ENCODE measurements around the gene AP2A2.

AP2A2 gene

DNA sequence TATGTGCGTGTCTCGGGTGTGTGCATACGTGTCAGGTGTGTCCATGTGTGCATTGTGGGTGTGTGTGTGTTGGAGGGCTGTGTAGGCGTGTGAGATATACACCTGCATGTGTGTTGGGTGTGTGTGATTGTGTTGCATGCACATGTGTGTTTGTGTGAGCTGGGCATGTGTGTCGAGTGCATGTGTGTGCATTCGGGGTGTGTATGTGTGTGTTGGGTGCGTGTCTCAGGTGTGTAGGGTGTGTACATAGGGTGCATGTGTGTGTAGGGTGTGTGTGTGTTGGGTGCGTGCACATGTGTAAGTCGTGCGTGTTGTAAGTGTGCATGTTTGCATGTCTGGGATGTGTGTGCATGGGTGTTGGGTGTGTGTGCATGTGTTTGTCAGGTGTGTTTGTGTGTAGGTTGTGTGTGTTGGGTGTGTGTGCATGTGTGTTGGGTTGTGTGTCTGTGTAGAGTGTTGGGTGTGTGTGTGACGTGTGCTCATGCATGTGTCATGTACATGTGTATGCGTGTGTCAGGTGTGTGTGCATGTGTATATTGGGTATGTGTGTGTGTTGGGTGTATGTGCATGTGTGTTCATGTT is 106.7 kb downstream of the AP2A2 start:
- no peak for DNase-seq

DNA sequence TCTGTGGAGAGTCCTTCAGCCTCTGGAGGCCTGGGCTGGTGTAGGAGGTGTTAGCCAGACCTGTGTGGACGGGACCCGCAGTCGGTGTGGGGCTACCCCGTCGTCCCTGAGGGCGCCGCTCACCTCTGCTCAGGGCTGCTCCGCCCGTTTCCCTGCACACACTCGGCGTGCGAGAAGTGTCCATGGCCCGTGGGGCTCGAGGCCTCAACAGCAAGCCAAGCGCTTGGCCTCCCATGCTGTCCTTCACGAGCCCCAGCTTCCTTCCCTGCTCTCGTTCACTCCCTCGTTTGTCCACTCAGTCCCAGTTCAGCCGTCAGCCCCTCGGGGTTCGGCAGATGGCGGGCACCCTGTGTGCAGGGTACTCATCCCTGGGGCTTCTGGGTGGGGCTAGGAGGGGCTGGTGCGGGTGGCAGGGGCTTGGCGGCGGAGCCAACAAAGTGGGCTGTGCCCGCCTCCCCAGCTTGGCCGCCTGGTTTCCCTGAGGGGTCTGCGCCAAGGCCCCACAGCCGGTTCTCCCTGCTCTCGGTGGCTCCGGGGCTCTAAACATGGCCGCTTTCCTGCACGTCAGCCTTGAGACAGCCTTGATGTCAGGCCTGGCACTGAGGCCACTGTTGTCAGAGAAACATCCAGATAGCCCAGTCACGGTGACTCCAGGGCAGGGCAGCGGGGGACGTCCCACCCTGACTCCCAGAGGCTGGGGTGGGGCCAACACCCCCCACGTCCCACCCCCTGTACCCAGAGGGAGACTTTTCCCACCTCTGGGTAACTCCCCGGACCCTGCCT is 107.5 kb downstream of the AP2A2 start:
- DNase-seq, result no peak

DNA sequence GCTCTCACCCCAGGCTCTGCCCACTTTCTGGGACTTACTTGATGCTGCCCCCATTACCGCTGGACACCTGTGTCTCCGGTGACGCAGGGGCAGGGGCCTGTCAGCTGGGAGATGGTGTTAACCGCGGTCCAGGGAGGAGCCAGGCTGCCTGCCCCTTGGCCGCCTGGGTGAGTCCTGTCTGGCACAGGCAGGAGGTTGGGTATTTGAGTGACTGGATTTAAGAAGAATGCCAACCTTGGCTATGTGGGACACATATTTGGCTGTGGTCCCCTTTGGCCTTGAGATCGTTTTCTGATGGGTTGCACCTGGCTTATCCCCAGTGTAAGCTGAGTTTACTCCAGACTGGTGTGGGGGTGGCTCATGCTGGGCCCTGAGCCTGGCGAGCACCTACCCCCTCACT is 108.3 kb downstream of the AP2A2 start:
- DNase-seq, result no peak

DNA sequence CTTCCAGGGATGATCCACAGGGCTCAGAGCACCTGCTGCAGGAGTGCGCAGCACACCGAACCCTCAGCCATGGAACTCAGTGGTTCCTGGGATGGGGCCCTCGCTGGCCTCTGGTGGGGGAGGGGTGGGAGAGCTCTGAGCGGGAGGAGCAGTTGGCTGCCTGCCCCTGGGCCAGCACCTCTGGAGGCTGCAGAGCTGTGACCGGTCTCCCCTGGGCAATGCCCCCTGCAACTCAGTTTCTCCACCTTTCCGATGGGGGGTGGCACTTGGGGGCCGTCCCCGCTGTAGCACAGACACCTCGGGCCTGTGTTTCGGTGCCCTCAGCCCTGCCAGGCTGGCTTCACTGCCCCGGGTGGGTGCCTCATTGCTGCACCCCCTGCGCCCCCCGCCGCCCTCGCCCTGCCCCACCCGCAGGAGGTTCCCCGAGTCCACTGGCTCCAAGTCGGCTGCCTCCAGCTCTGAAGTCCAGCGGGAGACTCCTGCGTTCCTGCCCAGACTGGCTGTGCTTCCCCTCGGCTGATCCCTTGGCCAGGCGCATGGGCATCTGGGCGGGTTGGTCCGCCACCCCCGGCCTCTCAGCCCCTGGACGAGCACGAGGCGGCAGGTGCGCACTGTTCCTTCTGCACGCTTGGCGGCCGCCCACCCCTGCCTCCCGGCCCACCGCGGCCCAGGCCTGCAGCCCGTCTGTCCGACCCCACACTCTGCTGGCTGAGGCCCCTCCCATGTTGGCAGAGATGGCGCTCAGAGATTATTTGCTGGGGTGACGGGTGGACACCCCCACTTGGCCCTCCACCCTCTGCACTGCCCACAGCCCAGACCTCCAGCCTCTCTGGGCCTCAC is 109.0 kb downstream of the AP2A2 start:
- DNase-seq, result no peak

DNA sequence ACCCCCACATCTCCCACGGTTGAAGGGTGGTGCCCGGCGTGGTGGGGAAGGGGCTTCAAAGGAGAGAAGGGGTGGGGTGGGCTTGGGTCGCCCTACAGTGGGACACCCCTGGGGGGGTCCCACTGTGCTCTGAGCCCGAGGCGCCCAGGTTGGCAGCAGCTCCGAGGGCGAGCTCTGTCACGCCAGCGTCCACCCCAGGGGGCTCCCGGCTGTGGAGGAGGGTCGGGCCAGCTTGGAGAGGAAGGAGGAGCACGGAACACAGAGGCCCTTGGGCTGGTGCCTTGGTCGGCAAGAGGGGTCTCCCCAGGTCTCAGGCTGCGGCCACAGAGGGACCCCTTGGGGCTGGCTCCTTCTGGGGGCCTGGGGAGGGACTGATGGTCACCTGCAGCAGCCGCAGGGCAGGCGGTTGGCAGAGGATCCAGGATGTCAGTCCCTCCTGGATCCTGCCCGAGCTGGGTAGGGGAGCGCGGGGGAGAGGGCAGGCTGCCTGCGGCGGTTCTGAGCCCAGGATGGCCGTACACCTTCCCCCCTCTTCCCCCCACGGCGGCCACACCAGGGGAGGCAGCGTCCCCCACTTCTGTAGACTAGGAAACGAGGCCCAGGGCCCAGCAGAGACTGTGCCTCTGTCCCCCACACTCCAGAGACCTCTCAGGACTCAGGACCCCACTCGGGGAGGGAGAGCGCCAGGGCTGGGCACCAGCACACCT is 110.1 kb downstream of the AP2A2 start:
- no peak for DNase-seq

DNA sequence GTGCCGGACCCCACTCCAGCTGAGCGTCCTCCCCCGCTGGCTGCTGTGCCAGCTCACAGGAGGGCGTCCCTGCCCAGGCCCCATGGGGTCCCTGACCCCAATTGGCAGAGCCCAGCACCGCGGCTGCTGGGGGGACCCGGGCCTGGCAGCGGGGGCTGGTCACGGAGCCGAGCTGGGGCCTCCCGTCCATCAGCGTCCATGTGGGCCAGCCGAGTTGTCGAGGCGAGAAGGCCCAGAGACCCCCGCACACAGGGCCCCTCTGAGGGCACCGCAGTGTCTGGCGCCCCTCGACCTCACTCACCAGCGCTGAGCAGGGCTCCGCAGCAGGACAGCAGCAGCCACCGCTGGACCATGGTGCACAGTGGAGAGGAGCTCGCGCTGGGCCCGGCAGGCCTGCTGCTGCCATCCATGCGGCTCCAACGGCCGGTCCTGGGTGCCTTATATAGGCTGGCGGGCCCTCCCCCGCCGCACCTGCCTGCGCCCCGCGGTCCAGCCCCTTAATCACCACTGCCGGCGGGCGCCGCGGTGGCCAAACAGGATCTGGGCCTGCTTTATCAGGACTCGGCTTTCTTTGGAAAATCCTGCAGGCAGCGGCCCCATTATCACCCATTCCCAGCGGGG is 110.7 kb downstream of the AP2A2 start, which contains the start of gene MUC6:
Gene MUC6 (minus strand): TSS at position 416 of the 621 bp plus-strand sequence. CDS start 63 bp downstream, at position 353.
- DNase-seq, result no peak

DNA sequence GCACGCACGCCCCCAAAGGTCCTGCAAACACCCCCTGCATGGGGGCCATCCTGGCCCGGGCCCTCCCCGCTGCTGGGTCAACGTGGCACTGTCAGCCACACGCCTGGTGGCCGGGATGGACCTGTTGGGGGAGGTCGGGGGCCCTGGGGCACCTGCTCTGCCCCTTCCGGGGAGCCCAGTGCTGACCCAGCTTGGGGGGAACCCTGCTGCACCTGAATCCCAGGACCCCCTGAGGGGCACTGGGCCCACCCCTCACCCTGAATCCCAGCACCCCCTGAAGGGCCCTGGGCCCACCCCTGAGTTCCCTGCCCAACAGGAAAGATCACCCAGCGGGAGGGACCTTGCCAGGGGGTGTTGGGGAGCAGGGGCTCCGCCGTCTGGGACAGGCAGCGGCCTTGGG is 111.3 kb downstream of the AP2A2 start:
- no peak for DNase-seq

DNA sequence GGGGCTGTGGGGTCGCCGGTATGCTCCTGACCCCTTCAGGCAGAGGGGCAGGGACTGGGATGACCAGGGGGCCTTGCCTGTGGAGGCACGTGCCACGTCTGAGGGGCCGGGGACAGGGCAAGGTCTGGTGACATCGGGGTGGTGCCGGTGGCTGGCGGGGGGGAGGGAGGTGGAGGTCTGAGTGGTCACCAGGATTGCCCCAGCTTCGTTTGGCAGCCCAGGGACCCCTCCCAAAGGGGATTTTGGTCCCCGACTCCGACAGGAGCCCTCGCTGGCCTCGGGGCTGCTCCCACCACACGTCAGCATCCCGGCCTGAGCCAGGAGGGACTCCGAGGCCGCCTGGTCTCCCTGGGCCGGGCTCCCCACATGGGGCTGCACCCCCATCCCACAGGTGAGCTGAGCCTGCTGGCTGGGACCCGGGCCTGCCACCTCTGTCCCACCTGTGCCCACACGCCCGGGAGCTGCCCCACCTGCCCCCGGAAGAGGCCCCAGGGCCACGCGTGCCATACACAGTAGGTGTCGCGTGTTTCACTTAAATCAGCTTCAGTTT is 111.9 kb downstream of the AP2A2 start:
- no peak for DNase-seq

DNA sequence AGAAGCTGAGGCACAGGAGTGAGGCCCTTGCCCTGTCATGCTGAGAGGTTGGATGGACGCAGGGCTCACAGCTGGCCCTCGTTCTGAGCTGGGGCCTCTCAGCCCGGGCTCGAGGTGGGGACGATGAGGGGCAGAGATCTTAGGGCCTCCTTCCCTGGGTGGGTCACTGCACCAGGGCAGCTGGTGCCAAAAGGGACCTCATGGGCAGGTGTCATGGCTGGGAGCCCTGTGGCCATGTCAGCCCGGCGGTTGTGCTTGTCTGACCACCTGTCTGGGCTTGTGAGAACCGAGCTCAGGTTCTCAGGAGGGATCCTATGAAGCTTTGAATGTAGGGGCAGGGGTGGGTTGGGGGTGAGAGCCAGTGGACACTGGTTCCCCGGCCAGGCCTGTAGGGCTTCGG is 112.7 kb downstream of the AP2A2 start:
- DNase-seq, result no peak

DNA sequence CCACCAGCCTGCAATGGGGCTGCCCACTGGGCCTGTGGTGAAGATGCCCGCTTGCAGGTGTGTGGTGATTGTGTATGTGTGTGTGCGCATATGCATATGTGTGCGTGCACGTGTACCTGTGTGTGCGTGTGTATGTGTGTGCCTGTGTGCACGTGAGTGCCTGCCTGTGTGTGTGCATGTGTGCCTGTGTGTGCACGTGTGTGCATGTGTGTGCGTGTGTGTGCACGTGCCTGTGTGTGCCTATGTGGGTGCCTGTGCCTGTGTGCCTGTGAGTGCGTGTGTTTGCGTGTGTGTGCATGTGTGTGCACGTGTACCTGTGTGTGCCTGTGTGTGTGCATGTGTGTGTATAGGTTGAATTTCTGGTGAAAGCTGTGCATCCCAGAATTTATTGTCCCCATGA is 113.3 kb downstream of the AP2A2 start:
- DNase-seq, result no peak

DNA sequence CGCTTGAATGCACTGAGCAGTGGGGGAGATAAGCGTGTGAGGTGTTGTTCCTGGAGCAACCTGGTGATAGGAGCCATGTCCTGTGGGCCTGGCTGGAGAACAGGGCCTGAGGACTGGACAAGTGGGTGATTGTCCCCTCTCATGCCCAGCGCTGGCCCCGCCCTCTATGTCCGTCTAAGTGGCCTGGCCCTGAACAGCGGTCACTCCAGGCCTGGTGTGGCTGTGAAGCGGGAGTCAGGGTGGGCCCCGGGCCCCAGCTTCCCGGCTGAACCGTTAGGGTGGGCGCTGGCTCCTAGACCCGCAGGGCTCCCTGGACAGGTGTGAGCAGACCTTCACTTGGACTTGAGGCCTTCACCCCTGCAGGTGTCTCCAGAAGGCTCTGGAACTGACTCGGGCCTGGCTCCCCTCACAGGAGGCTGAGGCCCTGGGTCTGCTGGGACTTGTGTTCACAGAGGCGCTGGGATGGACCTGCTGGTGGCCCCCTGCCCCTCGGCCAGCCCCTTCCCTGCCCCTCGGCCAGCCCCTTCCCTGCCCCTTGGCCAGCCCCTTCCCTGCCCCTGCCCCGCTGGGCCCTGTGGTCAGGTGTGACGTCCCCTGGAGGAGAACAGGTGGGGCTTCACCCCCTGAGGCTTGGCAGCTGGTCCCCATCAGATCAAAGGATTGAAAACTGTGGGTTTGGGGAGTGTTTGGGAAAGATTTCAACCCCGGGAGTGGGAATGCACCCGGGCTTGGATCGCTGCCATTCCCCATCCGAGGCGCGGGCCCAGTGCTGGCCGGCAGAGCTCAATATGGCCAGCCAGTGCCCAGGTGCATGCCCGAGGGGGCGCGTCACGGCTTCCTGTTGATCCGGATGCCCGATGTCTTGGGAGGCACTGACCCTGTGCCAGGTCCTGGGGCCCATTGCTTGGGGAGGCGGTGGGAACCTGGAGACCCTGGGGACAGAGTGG is 114.1 kb downstream of the AP2A2 start:
- no peak for DNase-seq

DNA sequence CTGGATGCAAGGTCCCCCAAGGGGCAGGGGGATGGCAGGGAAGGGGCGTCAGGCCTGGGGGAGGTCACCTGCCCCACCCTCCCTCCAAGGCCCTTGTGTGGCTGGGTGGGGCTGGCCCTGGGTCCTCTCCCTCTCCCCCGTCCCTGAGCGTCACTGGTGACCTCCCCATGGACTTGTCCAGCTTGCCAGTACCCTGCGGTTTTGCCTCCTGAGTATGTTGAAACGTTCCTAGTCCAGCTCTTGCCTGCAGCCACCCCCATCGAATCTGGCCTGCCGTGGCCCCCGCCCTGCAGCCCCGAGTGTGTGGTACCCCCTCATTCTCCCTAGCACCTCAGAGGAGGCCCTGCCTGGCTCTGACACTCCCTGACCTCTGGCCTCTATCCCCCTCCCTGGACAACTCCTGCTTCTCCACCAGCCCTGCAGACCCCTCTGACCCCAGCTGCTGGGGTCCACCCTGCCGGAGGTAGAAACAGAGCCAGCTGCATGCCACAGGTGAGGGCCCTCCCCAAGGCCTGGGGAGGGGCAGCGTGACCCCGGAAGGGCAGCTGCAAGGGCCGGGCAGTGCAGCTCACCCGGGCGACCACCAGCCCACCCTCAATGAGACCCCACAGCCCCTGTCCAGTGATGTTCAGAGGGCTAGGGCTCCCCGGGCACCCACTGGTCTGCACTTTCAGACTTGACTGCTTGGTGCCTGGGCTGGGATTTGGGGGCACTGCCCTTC is 114.9 kb downstream of the AP2A2 start:
- DNase-seq, result no peak

DNA sequence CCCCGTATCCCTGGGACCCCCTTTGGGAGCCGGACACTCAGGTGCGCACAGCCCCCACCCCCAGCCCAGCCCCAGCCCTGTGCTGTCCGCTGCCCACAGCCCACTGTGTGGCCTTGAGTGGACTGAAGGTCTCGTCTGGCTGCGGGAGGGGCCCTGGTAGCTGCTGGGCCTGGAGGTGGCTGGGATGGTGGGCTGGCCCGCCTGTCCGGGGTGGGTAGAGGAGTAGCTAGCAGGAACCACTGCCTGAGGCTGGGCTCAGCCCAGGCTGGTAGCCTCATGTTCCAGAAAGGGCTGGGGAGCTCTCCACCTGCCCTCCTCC is 115.4 kb downstream of the AP2A2 start:
- no peak for DNase-seq

DNA sequence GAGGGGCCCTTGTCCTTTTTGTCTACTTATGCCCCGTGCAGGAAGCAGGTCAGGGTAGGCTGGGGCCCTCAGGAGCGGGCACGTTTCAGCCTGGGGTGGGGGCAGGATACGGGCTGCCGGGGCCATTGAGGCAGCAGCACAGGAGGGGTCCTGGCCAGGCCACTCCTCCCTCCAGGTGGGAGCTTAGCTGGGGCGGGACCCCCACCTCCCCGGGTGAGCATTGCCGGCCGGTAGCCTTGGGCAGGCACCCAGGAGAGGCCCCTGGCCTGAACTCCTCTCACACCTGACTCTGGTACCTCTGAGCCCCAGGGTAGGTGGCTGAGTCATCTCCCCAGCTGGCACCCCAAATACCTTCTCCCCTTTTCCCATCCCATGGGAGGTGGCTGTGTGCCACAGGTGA is 115.8 kb downstream of the AP2A2 start:
- no peak for DNase-seq

DNA sequence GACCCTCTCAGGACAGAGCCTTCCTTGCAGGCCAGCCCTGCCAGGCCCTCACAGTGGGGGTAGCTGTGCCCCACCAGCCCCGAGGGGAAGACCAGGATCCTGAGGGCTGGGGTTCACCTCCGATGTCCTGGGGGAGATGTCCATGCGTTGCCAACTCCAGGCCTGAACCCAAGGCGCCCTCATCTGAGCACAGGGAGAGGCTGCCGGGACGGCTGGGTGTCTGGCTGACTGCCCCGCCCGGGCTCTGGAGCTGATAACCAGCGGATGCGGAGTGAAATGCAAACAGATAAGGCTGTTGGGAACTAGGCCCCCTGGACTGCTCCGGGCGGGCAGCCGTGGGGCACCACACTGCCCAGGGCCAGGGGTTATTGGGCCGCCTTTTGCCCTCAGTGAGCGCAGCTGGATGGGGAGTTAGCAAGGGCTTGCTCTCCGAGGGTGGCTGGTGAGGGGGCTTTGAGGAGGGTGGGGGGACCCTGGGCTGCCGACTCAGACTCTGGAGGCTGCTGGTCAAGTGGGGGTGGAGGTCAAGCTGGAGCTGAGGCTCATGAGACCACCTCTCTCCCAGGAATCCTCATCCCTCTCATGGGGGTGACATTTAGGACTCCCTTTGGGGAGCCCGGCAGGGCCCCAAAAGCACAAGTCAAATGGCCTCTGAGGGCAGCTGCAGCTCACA is 116.4 kb downstream of the AP2A2 start:
- no peak for DNase-seq

DNA sequence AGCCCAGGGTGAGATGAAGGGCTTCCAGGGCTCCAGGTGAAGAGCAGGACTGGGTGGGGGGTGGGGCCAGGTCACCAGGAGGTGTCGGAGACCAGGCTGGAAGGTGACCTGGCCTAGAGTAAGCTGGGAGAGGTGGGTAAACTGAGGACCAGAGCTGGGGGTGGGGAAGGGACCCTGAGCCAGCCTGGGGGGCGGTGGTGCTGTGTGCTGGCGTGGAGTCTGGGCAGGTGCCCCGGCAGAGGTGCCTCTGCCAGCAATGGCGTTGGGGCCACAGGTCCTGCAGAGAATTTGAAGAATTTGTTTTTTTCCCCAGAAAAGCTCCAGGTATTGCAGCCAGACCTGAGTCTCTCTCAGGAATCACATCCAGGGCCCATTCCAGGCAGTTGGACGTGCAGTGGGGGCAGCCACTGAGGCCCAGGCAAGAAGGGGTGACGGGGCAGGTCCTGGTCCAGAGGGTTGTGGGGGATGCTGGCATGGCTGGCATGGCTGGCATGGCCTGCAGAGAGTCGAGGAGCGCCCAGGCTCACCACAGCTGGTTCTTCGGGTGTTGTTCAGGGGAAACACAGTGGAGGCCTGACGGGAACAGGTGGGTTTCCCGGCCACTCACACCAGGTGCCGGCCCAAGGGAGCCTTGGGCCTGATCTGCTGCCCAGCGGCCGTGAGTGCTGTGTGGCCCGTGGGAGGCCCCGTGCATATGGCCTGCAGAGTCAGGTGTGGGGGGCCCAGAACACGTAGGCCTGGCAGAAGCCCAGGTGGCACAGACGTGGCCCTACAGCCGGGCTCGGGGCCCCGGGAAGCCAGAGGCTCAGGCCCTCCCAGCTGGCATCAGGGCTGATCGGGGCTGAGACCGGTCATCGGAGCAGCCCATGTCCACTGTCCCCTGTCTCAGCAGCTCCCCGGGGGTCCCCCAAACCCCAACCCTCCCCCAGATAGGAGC is 117.2 kb downstream of the AP2A2 start:
- no peak for DNase-seq

DNA sequence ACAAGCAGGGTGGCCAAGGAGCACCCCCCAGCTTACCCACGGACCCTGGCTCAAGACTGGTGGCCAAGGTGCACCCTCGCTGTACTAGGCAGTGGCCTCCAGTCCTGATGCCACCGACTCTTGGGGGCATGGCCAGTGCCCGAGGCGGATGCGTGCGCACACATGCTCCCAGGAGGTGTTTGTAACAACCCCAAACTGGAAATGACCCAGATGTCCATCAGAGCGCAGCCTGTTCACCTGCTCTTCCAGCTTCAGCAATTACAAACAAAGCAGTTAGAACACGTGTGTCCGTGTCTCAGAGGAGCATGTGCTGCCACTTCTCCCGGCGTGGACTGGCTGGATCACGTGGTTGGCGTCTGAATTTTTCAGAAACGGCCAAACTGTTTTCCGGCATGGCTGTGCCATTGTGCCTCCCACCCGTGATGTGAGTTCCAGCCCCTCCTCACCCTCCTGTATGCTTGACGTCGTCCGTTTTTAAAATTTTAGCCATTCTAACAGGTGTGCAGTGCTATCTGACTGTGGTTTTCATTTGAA is 118.0 kb downstream of the AP2A2 start:
- no peak for DNase-seq

DNA sequence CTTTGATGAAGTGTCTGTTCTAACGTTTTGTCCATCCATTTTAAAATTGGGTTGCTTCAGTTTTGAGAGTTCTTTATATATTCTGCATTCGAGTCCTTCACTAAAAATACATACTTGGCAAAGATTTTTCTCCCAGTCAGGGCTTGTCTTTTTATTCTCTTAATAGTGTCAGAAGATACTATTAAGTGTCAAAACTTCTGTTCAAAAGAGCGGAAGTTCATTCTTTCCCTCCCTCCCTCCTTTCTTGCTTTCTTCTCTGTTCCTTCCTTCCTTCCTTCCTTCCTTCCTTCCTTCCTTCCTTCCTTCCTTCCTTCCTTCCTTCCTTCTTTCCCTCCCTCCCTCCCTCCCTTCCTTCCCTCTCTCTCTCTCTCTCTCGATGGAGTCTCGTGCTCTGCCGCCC is 118.5 kb downstream of the AP2A2 start:
- no peak for DNase-seq
